ENCODE results near the gene ECE2.

Gene ECE2

DNA sequence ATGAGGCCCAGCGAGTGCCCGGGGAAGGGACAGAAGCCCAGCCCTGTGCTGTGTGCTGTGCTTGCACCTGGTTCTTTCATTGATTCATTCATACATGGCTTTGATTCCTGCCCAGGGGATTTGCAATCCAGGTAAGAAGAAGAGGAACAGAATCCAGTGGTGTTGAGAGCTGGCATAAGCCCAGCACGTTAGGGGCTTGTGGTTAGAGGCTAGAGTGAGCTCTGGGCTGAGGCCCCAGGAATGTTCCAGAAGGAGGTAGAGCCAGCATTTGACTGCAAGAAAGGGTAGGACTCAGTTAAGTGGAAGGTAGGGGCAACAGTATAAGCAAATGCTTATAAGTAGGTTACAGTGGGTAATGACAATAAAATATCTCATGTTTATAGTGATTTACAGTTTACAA lies 44.2 kb upstream of the ECE2 start:
- H2BK120ac ChIP-seq (ENCODE audit: low read depth, low read length), result no peak overlapping the region
- peaks cover 0 to 2% of the 10 kb centered on the region in 2 donors for H3K9me3 ChIP-seq (replicated peaks in 1 of 2; ENCODE audit: control insufficient read depth in 2 of 2, insufficient read depth in 1 of 2, low read depth in 1 of 2, low read length in 2 of 2)
- H2BK15ac ChIP-seq (ENCODE audit: low read length), result no peak overlapping the region
- no peak overlapping the region for H2AK5ac ChIP-seq (ENCODE audit: low read depth, low read length)
- peaks cover 31 to 95% (median 56%) of the 10 kb centered on the region in 3 experiments for H3K27me3 ChIP-seq (ENCODE audit: control insufficient read depth in 3 of 3, insufficient read depth in 3 of 3, low read depth in 1 of 3, low read length in 3 of 3)
- H2BK5ac ChIP-seq (ENCODE audit: low read length), result no peak overlapping the region
- WGBS, 2 donors (ENCODE audit: extremely low coverage in 2 of 2, insufficient read length in 2 of 2, insufficient replicate concordance in 1 of 2), result no CpG with 5 or more reads among the region's 3 CpGs
- H3K4me2 ChIP-seq (ENCODE audit: insufficient read depth, low read length, poor library complexity, severe bottlenecking), result no peak overlapping the region
- no peak overlapping the region for H3K9ac ChIP-seq (ENCODE audit: low read depth, low read length, poor library complexity)
- no peak overlapping the region for H4K91ac ChIP-seq (ENCODE audit: low read depth, low read length, poor library complexity)
- H3K4ac ChIP-seq (ENCODE audit: low read length), result no peak overlapping the region
- no peaks in the 10 kb centered on the region for H3K36me3 ChIP-seq (replicated peaks in 1 of 2; ENCODE audit: control insufficient read depth in 2 of 2, insufficient read depth in 2 of 2, low read length in 2 of 2)
- H3K27ac ChIP-seq (replicated peaks; ENCODE audit: low read length), result no peak overlapping the region
- no peak overlapping the region for H3K23ac ChIP-seq (ENCODE audit: low read depth, low read length, poor library complexity)
- DNase-seq (ENCODE audit: low spot score), result no peak
- peaks cover 2% of the 10 kb centered on the region for H3K79me1 ChIP-seq (ENCODE audit: low read depth, low read length)
- H2AFZ ChIP-seq (ENCODE audit: low read length), result no peak overlapping the region
- H3K4me3 ChIP-seq (ENCODE audit: low read length in 2 of 2), result peak overlapping the region in 1 of 2 donors; percentile 21
- H2BK12ac ChIP-seq (ENCODE audit: low read length), result no peak overlapping the region
- H3K14ac ChIP-seq (ENCODE audit: low read length), result no peak overlapping the region
- no peak overlapping the region for H3K18ac ChIP-seq (ENCODE audit: low read length)
- H3K4me1 ChIP-seq (ENCODE audit: control insufficient read depth in 2 of 2, insufficient read depth in 1 of 2, low read depth in 1 of 2, low read length in 2 of 2), result peaks cover 4 to 7% of the 10 kb centered on the region in 2 donors
- H4K8ac ChIP-seq (ENCODE audit: low read depth, low read length), result no peak overlapping the region

GRCh38 chr3:184233127-184233843 lies 42.5 kb upstream of the ECE2 start:
- H2BK15ac ChIP-seq (ENCODE audit: low read length), result no peak overlapping the region
- peak overlapping the region; percentile 66 for H2BK5ac ChIP-seq (ENCODE audit: low read length)
- no peak overlapping the region for H4K91ac ChIP-seq (ENCODE audit: low read depth, low read length, poor library complexity)
- no peaks in the 10 kb centered on the region for H3K36me3 ChIP-seq (replicated peaks in 1 of 2; ENCODE audit: control insufficient read depth in 2 of 2, insufficient read depth in 2 of 2, low read length in 2 of 2)
- no peak overlapping the region for H3K4me2 ChIP-seq (ENCODE audit: insufficient read depth, low read length, poor library complexity, severe bottlenecking)
- H2BK120ac ChIP-seq (ENCODE audit: low read depth, low read length), result no peak overlapping the region
- no peak overlapping the region for H3K4ac ChIP-seq (ENCODE audit: low read length)
- H3K9me3 ChIP-seq (replicated peaks in 1 of 2; ENCODE audit: control insufficient read depth in 2 of 2, insufficient read depth in 1 of 2, low read depth in 1 of 2, low read length in 2 of 2), result peaks cover 0 to 2% of the 10 kb centered on the region in 2 donors
- peaks cover 2% of the 10 kb centered on the region for H3K79me1 ChIP-seq (ENCODE audit: low read depth, low read length)
- H2AK5ac ChIP-seq (ENCODE audit: low read depth, low read length), result no peak overlapping the region
- no peak overlapping the region for H3K27ac ChIP-seq (replicated peaks; ENCODE audit: low read length)
- H3K18ac ChIP-seq (ENCODE audit: low read length), result no peak overlapping the region
- no peak overlapping the region for H4K8ac ChIP-seq (ENCODE audit: low read depth, low read length)
- H3K14ac ChIP-seq (ENCODE audit: low read length), result peak overlapping the region; percentile 38
- H2BK12ac ChIP-seq (ENCODE audit: low read length), result no peak overlapping the region
- no peak for DNase-seq (ENCODE audit: low spot score)
- H2AFZ ChIP-seq (ENCODE audit: low read length), result no peak overlapping the region
- no peak overlapping the region for H3K4me3 ChIP-seq (ENCODE audit: low read length in 2 of 2)
- peaks cover 29 to 98% (median 47%) of the 10 kb centered on the region in 3 experiments for H3K27me3 ChIP-seq (ENCODE audit: control insufficient read depth in 3 of 3, insufficient read depth in 3 of 3, low read depth in 1 of 3, low read length in 3 of 3)
- H3K23ac ChIP-seq (ENCODE audit: low read depth, low read length, poor library complexity), result peak overlapping the region; percentile 57
- H3K4me1 ChIP-seq (ENCODE audit: control insufficient read depth in 2 of 2, insufficient read depth in 1 of 2, low read depth in 1 of 2, low read length in 2 of 2), result peaks cover 4 to 7% of the 10 kb centered on the region in 2 donors
- no CpG with 5 or more reads among the region's 23 CpGs for WGBS, 2 donors (ENCODE audit: extremely low coverage in 2 of 2, insufficient read length in 2 of 2, insufficient replicate concordance in 1 of 2)
- H3K9ac ChIP-seq (ENCODE audit: low read depth, low read length, poor library complexity), result no peak overlapping the region

- no peak overlapping the region for H3K4me2 ChIP-seq (ENCODE audit: insufficient read depth, low read length, poor library complexity, severe bottlenecking)
- no peaks in the 10 kb centered on the region for H3K36me3 ChIP-seq (replicated peaks in 1 of 2; ENCODE audit: control insufficient read depth in 2 of 2, insufficient read depth in 2 of 2, low read length in 2 of 2)
- H2AK5ac ChIP-seq (ENCODE audit: low read depth, low read length), result no peak overlapping the region
- H3K18ac ChIP-seq (ENCODE audit: low read length), result no peak overlapping the region
- no peak overlapping the region for H2BK12ac ChIP-seq (ENCODE audit: low read length)
- no peak overlapping the region for H2BK5ac ChIP-seq (ENCODE audit: low read length)
- WGBS, 2 donors (ENCODE audit: extremely low coverage in 2 of 2, insufficient read length in 2 of 2, insufficient replicate concordance in 1 of 2), result no CpG with 5 or more reads among the region's 4 CpGs
- no peak overlapping the region for H2BK15ac ChIP-seq (ENCODE audit: low read length)
- H3K79me1 ChIP-seq (ENCODE audit: low read depth, low read length), result peaks cover 4% of the 10 kb centered on the region
- peak overlapping the region; percentile 55 for H3K23ac ChIP-seq (ENCODE audit: low read depth, low read length, poor library complexity)
- no peak overlapping the region for H3K4me3 ChIP-seq (ENCODE audit: low read length in 2 of 2)
- no peak overlapping the region for H2AFZ ChIP-seq (ENCODE audit: low read length)
- H3K27me3 ChIP-seq (ENCODE audit: control insufficient read depth in 3 of 3, insufficient read depth in 3 of 3, low read depth in 1 of 3, low read length in 3 of 3), result peaks cover 22 to 91% (median 38%) of the 10 kb centered on the region in 3 experiments
- H4K8ac ChIP-seq (ENCODE audit: low read depth, low read length), result no peak overlapping the region
- peaks cover 4% of the 10 kb centered on the region in 2 donors for H3K4me1 ChIP-seq (ENCODE audit: control insufficient read depth in 2 of 2, insufficient read depth in 1 of 2, low read depth in 1 of 2, low read length in 2 of 2)
- H3K4ac ChIP-seq (ENCODE audit: low read length), result no peak overlapping the region
- H3K9ac ChIP-seq (ENCODE audit: low read depth, low read length, poor library complexity), result no peak overlapping the region
- H3K14ac ChIP-seq (ENCODE audit: low read length), result no peak overlapping the region
- H3K27ac ChIP-seq (replicated peaks; ENCODE audit: low read length), result no peak overlapping the region
- H2BK120ac ChIP-seq (ENCODE audit: low read depth, low read length), result no peak overlapping the region
- H4K91ac ChIP-seq (ENCODE audit: low read depth, low read length, poor library complexity), result no peak overlapping the region
- DNase-seq (ENCODE audit: low spot score), result no peak
- H3K9me3 ChIP-seq (replicated peaks in 1 of 2; ENCODE audit: control insufficient read depth in 2 of 2, insufficient read depth in 1 of 2, low read depth in 1 of 2, low read length in 2 of 2), result peaks cover 0 to 2% of the 10 kb centered on the region in 2 donors
Measured at GRCh38 chr3:184234224-184234623, 41.6 kb upstream of the ECE2 start.

DNA sequence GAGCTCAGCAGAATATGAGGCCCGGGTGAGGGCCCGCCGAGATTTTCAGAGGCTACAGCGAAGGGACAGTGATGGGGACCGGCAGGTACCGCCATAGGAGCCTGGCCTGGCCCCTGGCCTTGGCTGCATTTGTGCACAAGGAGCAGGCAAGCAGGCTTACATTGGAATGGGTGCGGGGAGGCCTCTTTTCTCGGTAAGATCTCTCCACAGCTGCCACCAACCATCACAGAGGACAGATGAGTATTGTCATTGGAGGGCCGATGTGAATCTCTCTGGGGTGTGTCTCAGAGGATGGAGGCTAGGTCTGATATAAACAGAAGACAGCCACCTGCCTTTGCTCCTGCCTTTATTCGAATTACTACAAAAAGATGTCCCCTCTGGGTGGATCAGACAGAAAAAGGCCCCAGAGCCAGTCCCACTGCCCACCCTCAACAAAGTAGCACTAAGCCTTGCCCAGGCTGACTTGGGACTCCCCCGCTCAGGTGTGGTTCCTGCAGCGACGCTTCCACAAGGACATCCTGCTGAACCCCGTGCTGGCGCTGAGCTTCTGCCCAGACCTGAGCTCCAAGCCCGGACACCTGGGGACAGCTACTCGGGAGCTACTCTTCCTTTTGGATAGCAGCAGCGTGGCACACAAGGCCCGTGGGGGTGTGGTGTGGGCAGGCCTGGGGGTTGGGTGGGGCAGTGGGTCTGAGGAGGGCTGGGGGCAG lies 41.0 kb upstream of the ECE2 start:
- no CpG with 5 or more reads among the region's 19 CpGs for whole genome bisulfite sequencing, 2 donors (ENCODE audit: extremely low coverage in 2 of 2, insufficient read length in 2 of 2, insufficient replicate concordance in 1 of 2)
- Histone ChIP-seq H3K9ac (ENCODE audit: low read depth, low read length, poor library complexity) (no peak overlapping the region), H2BK5ac (ENCODE audit: low read length) (no peak overlapping the region), H2BK12ac (ENCODE audit: low read length) (no peak overlapping the region), H3K4me1 (ENCODE audit: control insufficient read depth in 2 of 2, insufficient read depth in 1 of 2, low read depth in 1 of 2, low read length in 2 of 2) (peaks cover 0 to 1% of the 10 kb centered on the region in 2 donors), H2BK120ac (ENCODE audit: low read depth, low read length) (no peak overlapping the region), H3K27ac (replicated peaks; ENCODE audit: low read length) (no peak overlapping the region), H3K4me3 (ENCODE audit: low read length in 2 of 2) (no peak overlapping the region), H4K8ac (ENCODE audit: low read depth, low read length) (no peak overlapping the region), H3K36me3 (replicated peaks in 1 of 2; ENCODE audit: control insufficient read depth in 2 of 2, insufficient read depth in 2 of 2, low read length in 2 of 2) (no peaks in the 10 kb centered on the region), H3K27me3 (ENCODE audit: control insufficient read depth in 3 of 3, insufficient read depth in 3 of 3, low read depth in 1 of 3, low read length in 3 of 3) (peaks cover 18 to 85% (median 33%) of the 10 kb centered on the region in 3 experiments), H2BK15ac (ENCODE audit: low read length) (no peak overlapping the region), H2AK5ac (ENCODE audit: low read depth, low read length) (no peak overlapping the region), H4K91ac (ENCODE audit: low read depth, low read length, poor library complexity) (no peak overlapping the region), H3K23ac (ENCODE audit: low read depth, low read length, poor library complexity) (no peak overlapping the region), H3K79me1 (ENCODE audit: low read depth, low read length) (peaks cover 5% of the 10 kb centered on the region), H3K14ac (ENCODE audit: low read length) (no peak overlapping the region), H3K18ac (ENCODE audit: low read length) (no peak overlapping the region), H3K9me3 (replicated peaks in 1 of 2; ENCODE audit: control insufficient read depth in 2 of 2, insufficient read depth in 1 of 2, low read depth in 1 of 2, low read length in 2 of 2) (peaks cover 0 to 2% of the 10 kb centered on the region in 2 donors), H3K4ac (ENCODE audit: low read length) (no peak overlapping the region), H2AFZ (ENCODE audit: low read length) (no peak overlapping the region), H3K4me2 (ENCODE audit: insufficient read depth, low read length, poor library complexity, severe bottlenecking) (no peak overlapping the region)
- no peak for DNase-seq (ENCODE audit: low spot score)
